Ovary (tissue), 9 donors: ENCODE measurements around the gene WWOX. TPM values are rescaled to one million over a fixed set of nuclear protein-coding genes. Genes with fewer than 3 reads are reported as not detected.

ENCODE experiments used
- DNase-seq, 5 donors: peaks; one replicate each; pipeline ENCODE4 v3.0.0-alpha.2; 2019 to 2020
- H3K27ac ChIP-seq, 2 donors: fragments of 200-600 bp; one replicate each; pipeline versions ENCODE4 v1.5.1 to v1.8.0; 2019 to 2022
- H3K27me3 ChIP-seq: fragments of 200-600 bp; one replicate; pipeline ENCODE4 v1.8.0; 2022
- H3K36me3 ChIP-seq: fragments of 200-600 bp; sonication (generic); one replicate; pipeline ENCODE4 v1.5.1; 2019
- H3K4me1 ChIP-seq: one replicate; pipeline ENCODE4 v1.8.1; 2013; ENCODE audit warnings: mild to moderate bottlenecking, moderate library complexity; ENCODE audit not compliant: insufficient read depth
- H3K4me3 ChIP-seq: fragments of 200-600 bp; sonication (generic); one replicate; pipeline ENCODE4 v1.5.1; 2017
- H3K9me3 ChIP-seq, 2 donors: fragments of 200-600 bp in 1 of 2; sonication (generic) in 1 of 2; one replicate each; pipeline versions ENCODE4 v1.5.1 to v1.8.1; 2013 to 2019; ENCODE audit warnings: mild to moderate bottlenecking in 1 of 2, moderate library complexity in 1 of 2
- EP300 ChIP-seq: sonication (generic); formaldehyde crosslinking; IDR thresholded peaks from one replicate; pipeline ENCODE4 v1.6.1; 2017; ENCODE audit warnings: antibody characterized with exemption
- POLR2A ChIP-seq: fragments of 450-650 bp; IDR thresholded peaks from one replicate; pipeline ENCODE4 v1.6.1; 2017; ENCODE audit warnings: antibody characterized with exemption, mild to moderate bottlenecking, moderate library complexity
- WGBS, 3 donors: extraction: QIAGEN DNeasy Blood & Tissue Kit in 1 of 3; methylation state at CpG; one replicate each; pipeline versions ENCODE4 v1.1.5 to v1.1.7; 2013 to 2017; 5-methylcytosine and 5-hydroxymethylcytosine counted together
- intact Hi-C, 4 donors: fragments of 100-400 bp; cut with DNase I; formaldehyde crosslinking; loops; one replicate each; pipeline versions ENCODE4 v1.11.0 to v1.15.1; 2022 to 2023
- polyA plus RNA-seq, 2 donors: library from polyadenylated mRNA; stranded (reverse); fragments of 200-250 nt in 1 of 2; fragments of 350-450 nt in 1 of 2; fragmentation: Illumina TruSeq in 1 of 2; extraction: RNeasy Lipid Tissue Mini Kit (QIAGEN cat#74804) in 1 of 2; gene quantifications; one replicate each; pipeline ENCODE4 v1.2.3, GENCODE V29; 2013 to 2014
- total RNA-seq, 7 donors: library from RNA; depleted of rRNA in 2 of 7; stranded (reverse); fragments of >200 nt in 2 of 7; fragmentation: NEBNext Ultra II Directional in 3 of 7; extraction: Animal tissue kit (Norgen Biotek cat#: 25700) in 3 of 7; gene quantifications; one replicate each; pipeline versions ENCODE4 v1.1.0 to v1.2.4, GENCODE V29; 2016 to 2023
- TF ChIP-seq, protein P1 (sequence below), 3 donors: fragments of 450-650 bp in 2 of 3; fragments of 200-600 bp in 1 of 3; IDR thresholded peaks; one replicate each; pipeline versions ENCODE4 v1.5.1 to v1.8.0; 2016 to 2022; ENCODE audit warnings: antibody characterized with exemption in 3 of 3, mild to moderate bottlenecking in 1 of 3
- donor health status: DM: no; HTN: no; CAD: no; lungs with moderate emphysema.
- donor health status: DM: no; HTN: no; CAD: no.
- donor health status: Bipolar disorder and iron deficiency.
- donor health status: DM: yes; HTN: yes; CAD: no.
- donor health status: DM: no; HTN: no; CAD: no.
- donor health status: DM: yes; HTN: yes; CAD: no.

The WWOX gene
- total and polyA plus RNA-seq, 9 donors: 11.0 to 40.5 (median 25.2) TPM

DNA sequence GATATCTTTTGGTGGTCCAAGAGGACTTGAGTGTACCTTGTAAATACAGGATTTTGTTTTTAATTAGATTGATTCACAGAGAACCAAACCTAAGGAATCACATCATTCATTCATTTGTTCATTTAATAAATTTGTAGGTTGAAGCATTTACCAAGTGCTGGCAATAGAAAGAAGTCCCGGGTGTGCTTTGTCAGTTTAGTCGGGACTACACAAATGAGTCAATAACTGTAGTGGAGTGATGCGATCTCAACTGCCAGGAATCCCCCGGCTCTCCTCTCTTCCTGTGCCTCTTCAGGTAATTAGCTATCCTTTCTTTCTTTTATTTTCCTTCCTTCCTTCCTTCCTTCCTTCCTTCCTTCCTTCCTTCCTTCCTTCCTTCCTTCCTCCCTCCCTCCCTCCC lies 1.4 kb upstream of the WWOX start:
- Histone ChIP-seq H3K4me1 (no peaks in the 10 kb centered on the region), H3K9me3 (no peaks in the 10 kb centered on the region), H3K27me3 (no peaks in the 10 kb centered on the region), H3K36me3 (no peaks in the 10 kb centered on the region), H3K4me3 (no peak overlapping the region), H3K27ac (no peak overlapping the region)
- no peak for DNase-seq
- 73 to 78% (median 76%) methylated on average over 4 of the region's 4 CpGs for WGBS, 3 donors
- intact Hi-C loops: loop anchor here in 2 of 4 donors (10.0 kb wide), 1 partner anchor 423 kb away; no protein-coding TSS in a partner anchor
- TF ChIP-seq POLR2A: no peak
- no peak for TF ChIP-seq EP300
- TF ChIP-seq, protein P1, sequence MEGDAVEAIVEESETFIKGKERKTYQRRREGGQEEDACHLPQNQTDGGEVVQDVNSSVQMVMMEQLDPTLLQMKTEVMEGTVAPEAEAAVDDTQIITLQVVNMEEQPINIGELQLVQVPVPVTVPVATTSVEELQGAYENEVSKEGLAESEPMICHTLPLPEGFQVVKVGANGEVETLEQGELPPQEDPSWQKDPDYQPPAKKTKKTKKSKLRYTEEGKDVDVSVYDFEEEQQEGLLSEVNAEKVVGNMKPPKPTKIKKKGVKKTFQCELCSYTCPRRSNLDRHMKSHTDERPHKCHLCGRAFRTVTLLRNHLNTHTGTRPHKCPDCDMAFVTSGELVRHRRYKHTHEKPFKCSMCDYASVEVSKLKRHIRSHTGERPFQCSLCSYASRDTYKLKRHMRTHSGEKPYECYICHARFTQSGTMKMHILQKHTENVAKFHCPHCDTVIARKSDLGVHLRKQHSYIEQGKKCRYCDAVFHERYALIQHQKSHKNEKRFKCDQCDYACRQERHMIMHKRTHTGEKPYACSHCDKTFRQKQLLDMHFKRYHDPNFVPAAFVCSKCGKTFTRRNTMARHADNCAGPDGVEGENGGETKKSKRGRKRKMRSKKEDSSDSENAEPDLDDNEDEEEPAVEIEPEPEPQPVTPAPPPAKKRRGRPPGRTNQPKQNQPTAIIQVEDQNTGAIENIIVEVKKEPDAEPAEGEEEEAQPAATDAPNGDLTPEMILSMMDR (IDR thresholded peaks at IDR 0.05): no peak

DNA sequence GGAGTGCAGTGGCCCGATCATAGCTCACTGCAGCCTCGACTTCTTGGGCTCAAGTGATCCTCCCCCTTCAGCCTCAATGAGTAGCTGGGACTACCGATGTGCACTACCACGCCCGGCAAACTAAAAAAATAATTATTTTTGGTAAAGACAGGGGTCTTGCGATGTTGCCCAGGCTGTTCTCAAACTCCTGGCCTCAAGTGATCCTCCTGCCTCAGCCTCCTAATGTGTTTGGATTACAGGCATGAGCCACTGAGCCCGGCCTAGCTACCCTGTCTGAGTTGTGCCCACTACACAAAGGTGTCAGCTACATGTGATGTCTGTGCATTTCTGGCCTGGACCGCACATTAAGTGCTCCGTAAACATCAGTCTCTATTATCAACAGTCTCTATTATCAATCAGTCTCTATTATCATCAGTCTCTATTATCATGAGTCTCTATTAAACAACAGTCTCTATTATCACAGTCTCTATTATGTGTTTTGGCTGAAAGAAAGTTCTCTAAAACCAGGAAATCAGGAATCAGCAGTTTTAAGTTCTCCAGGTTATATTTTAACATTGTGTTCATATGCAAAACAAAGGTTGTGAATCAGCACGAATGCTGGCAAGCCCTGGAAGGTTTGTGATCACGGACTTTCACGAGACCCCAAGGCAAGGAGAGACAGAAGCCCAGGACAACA lies 721 bp upstream of the WWOX start:
- intact Hi-C loops: loop anchor here in 2 of 4 donors (10.0 kb wide), 1 partner anchor 424 kb away; no protein-coding TSS in a partner anchor
- 61 to 66% (median 62%) methylated on average over 12 of the region's 12 CpGs for WGBS, 3 donors
- TF ChIP-seq EP300: no peak
- no peak for TF ChIP-seq POLR2A
- TF ChIP-seq, protein P1 (IDR thresholded peaks at IDR 0.05): no peak
- Histone ChIP-seq H3K36me3 (no peaks in the 10 kb centered on the region), H3K9me3 (no peaks in the 10 kb centered on the region), H3K4me1 (no peaks in the 10 kb centered on the region), H3K27me3 (no peaks in the 10 kb centered on the region), H3K4me3 (peak overlapping the region; percentile 91), H3K27ac (peak overlapping the region; percentile 50 to 87)
- DNase-seq: peak in 1 of 5 donors; percentile 34

DNA sequence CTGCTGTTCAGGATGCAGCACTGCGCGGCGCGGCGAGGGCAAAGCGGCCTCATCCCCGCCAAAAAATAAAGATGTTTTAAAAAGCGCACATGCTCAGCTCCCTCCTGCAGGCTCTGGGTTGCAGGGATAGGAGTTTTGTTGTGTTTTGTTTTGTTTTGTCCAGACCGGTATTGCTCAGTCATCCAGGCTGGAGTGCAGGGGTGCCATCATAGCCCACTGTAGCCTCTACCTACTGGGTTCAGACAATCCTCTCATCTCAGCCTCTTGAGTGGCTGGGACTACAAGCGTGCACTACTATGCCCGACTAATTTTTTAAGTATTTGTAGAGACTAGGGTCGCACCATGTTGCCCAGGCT lies 636 bp downstream of the WWOX start:
- Histone ChIP-seq H3K4me1 (no peaks in the 10 kb centered on the region), H3K9me3 (no peaks in the 10 kb centered on the region), H3K27me3 (no peaks in the 10 kb centered on the region), H3K4me3 (peak overlapping the region; percentile 91), H3K36me3 (no peaks in the 10 kb centered on the region), H3K27ac (peak overlapping the region; percentile 50 to 87)
- intact Hi-C loops: no loop called here
- TF ChIP-seq EP300 (no peak), POLR2A (no peak)
- TF ChIP-seq, protein P1 (IDR thresholded peaks at IDR 0.05): no peak
- WGBS, 3 donors: 6 to 13% (median 10%) methylated on average over 12 of the region's 12 CpGs
- DNase-seq: no peak

DNA sequence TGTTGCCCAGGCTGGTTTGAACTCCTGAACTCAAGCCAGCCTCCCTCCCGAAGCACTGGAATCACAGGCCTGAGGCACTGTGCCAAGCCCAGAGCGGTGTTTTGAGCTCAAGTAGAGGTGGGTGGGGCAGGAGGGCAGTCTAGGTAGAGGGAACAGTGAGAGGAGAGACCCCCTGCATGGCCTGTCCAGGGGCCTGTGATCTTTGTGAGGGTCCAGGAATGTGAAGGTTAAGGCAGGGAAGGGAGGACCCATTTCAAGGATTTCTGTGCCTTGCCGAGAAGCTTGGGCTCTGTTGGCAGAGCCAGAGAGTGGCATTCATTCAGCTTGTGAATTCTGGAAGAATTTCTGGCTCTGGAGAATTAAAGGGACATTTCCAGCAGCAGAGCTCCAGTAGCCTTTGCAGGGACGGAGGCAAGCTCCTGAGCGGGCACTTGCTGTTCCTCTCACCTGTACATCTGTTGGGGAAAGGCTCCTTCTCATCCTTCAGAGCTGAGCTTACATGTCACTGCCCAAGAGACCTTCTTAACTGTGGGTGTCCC lies 2.7 kb downstream of the WWOX start:
- intact Hi-C loops: no loop called here
- no peaks in the 10 kb centered on the region for H3K27me3 ChIP-seq
- no peak overlapping the region for H3K4me3 ChIP-seq
- 67 to 73% (median 73%) methylated on average over 5 of the region's 5 CpGs for WGBS, 3 donors
- no peaks in the 10 kb centered on the region for H3K36me3 ChIP-seq
- H3K27ac ChIP-seq: no peak overlapping the region
- no peak for DNase-seq
- no peak for TF ChIP-seq EP300
- TF ChIP-seq POLR2A: no peak
- TF ChIP-seq, protein P1 (IDR thresholded peaks at IDR 0.05): no peak
- no peaks in the 10 kb centered on the region for H3K9me3 ChIP-seq
- no peaks in the 10 kb centered on the region for H3K4me1 ChIP-seq
